GM19397 (cell line): ENCODE measurements around the gene FOXD2.
"Not testable (repeated sequence)": the region's sequence is repeated elsewhere in the genome, so short reads cannot be mapped to it uniquely, and the experiment has no call there.

Source experiments
- ATAC-seq: cut with Tn5 transposase; IDR thresholded peaks from one replicate; pipeline ENCODE4 v1.9.1; 2021; ENCODE audit warnings: mild to moderate bottlenecking, moderate library complexity; ENCODE audit not compliant: unreplicated experiment

Gene FOXD2

DNA sequence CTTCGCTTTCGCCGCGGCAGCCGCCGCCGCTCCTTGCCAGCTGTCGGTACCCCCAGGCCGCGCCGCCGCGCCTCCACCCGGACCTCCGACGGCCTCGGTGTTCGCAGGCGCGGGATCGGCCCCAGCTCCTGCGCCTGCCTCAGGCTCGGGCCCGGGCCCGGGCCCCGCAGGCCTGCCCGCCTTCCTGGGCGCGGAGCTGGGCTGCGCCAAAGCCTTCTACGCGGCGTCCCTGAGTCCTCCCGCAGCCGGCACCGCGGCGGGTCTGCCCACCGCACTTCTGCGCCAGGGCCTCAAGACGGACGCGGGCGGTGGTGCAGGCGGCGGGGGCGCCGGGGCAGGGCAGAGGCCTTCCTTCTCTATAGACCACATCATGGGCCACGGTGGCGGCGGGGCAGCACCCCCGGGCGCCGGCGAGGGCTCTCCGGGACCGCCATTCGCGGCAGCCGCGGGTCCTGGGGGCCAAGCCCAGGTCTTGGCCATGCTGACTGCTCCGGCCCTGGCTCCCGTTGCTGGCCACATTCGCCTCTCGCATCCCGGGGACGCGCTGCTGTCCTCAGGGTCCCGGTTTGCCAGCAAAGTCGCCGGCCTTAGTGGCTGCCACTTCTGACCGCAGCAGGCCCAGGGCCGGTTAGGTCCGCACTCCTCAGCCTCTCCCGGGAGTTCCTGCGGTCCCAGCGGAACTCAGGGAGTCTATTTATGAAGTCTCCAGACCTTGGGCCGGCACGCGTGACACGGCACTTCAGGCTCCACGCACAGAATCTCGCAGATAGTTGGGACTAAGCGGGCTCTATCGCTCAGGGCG, 1.4 kb downstream of the FOXD2 start:
- ATAC-seq, result no peak

GRCh38 chr1:47439819-47440598, 2.2 kb downstream of the FOXD2 start:
- ATAC-seq, result no peak

- no peak for ATAC-seq
These were observed 2.8 kb downstream of the FOXD2 start for GRCh38 chr1:47440599-47441081.

DNA sequence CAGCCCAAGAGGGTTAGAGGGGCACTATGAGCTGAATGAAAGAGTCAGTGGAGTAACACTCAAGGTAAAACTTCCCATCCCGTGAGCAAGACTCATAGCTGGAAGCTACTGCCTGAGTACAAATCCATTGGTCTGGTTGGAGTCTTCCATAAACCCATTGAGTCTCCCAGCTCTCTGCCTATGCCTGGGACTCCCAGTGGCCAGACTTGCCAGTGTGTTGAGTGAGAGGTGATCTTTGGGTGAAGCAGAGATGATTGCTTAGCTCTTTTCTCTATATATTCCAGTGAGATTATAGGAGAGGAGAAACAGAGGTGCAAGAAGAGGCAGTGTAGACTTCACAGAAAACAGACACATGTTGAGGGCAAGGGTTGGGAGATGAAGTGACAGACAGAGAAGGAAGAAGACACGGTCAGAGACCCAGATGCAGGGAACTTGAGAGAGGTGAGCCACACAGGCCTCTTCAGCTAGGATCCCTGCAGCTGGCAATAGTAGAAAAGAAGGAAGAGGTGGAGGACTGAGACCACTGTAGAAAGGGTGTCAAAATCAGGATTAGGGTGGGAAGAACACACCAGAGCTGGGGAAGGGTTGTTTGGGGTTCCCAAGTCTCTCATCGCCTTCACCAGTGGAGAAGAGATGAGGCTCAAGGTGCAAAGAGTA, 3.7 kb downstream of the FOXD2 start:
- ATAC-seq, result no peak

GRCh38 chr1:47442202-47442601, 4.4 kb downstream of the FOXD2 start:
- ATAC-seq, result no peak

DNA sequence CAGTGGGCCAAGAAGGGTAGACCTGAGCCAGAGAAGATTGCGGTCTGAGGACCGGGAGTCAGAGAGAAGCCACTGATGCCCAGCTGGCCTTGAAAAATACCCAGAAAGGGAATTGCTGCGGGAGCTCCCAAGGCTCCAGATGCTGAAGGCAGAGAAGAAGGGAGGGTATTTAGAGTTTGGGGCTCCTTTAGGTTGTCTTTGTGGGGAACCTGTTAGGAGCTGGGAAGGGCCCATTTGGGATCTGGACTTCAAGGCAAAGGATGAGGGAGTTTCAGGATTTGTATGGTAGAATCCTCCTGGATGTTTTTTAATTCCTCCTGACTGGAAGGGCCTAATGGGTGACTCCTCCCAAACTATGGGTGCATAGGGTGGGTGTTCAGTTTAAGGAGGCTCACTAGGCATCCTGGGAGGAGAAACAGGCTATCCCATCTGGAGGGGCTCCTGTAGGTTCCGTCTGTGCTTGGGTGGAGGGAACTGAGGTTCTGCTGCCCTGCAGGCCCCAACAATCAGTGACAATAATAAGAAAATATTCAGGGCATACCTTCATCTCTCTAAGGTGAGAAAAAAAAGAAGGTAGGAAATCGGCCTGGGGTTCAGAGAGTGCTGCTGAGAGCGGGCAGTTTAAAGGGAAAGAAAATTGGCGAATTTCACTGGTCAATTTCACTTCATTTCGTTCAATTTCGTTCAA, 5.1 kb downstream of the FOXD2 start:
- no peak for ATAC-seq

GRCh38 chr1:47443530-47444296, 5.9 kb downstream of the FOXD2 start:
- ATAC-seq, result no peak

DNA sequence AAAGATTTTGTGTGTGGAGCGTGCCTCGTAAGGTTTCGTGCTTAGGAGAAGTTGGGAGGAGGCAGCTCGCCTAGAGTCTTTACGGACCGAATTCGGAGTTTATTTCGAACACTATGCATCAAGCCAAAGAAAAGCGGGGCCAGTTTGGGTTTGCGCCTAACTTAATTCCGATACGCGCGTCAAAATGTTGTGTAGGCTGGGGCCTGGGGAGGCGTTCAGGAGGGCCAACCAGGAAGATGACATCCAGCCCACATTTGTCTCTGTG, 6.4 kb downstream of the FOXD2 start:
- no peak for ATAC-seq

- no peak for ATAC-seq
These were observed 7.0 kb downstream of the FOXD2 start for GRCh38 chr1:47444562-47445465.

DNA sequence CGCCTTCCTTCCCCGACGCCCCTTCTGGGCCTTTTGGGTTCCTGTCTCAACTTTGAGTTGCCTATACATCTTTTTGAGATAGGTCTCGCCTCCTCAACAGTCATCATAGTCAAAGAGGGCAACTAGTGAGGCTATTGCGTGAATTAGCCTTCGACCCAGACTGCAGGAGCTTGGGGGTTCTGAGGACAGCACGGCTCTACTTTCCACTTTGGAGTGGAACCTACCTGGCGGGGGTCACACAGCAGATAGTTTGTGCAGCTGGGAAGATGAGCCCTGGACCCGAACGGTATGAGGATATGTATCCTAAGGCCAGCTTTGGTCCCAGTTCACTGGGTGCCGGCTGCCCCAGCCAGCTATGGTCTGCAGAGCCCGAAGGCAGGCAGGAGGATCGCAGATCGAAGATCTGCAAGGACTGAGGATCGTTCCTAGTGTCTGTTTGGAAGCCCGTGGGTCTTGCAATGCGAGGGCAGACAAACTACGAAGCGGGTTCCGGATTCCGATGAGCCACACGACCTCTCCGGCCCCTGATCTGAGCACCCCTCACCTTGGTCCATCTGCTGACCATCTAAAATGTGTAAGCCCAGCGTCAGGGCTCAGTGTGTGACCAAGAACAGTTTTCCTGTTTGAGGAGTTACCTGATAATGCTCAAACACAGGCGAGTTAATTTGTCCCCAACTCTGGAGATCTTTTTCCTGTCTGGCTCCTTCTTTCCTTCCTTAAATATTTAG, 8.1 kb downstream of the FOXD2 start:
- ATAC-seq, result no peak

DNA sequence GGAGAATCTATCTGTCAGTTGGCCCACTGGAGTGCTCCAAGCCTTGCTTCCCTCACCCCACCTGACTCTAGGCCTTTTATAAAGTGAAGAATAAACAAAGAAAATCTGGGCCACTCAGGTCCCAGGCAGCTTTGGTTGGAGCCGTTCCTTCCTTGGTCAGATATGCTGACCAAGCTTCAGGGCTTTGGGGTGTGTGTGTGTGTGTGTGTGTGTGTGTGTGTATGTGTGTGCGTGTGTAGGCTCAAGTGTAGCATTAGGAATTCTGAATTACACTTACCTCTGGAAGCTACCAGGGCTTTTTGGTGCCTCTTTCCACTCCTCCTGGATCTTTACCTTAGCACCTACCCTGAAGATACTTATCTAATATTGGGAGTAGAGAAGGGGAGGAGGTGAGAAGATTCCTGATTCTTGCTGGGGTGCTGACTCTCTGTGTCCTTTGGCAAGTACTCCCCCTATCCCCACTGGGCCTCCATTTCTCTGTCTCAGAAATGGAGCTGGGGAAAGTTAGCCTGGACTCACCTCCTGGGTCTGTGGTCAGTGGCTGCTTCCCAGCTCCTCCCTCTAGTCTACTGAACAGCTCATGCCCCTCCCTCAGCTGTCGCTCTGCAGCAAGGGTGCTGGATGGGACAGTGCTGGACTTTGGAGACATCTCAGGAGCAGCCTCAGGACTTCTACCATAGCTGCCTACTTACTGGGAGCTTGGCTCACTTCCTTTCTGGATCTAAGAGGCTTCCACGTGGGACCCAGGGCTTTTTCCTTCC, 10.8 kb downstream of the FOXD2 start:
- no peak for ATAC-seq

DNA sequence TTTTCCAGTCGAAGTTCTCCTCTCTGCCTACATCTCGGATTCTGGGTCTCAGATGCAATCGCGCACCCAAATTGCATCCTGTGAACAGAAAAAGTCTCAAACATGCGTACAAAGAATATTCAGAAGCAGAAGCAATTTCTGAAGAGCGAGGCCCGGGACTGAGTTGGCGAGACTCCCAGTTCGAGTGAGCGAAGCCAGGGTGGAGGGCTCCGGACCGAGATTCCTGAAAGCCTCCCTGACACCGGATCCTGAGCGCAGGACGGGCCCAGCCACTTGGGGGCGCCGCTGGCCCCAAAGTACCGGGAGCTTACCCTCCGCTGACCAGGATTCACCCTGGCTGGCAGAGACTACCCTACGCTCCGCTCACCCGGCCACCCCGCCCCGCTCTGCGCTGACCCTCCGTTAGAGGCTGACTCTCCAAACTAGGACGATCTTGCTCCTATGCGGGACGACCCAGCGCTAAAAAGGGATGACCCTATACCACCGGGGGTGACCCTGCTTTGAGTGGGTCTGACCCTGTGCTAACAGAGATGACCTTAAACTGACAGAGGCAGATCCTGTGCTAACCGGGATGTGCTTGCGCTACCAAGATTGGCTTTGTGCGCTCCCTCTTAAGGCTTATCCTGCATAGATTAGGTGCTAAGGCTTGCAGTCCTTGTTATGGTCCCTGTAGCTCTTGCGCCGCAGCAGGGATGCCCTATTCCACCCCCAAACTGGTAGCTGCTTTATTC, 12.1 kb downstream of the FOXD2 start:
- no peak for ATAC-seq

DNA sequence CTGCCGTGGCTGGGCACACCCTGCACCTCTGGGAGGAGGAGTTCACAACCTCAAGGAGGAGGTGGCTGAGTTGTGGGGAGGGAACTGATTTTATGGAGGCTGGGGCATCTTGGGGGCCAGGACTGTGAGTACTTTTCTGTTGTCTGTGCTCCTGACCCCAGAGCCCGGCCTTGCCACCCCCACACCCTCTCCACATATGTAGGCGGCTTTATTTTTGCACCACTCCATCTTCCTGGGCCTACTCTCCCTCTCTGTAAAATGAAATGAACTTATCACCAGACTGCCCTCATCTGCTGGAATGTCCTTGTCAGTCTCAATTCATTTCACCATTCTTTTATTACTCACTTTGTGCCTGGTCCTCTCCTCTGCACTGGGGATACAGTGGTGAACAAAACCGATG, 12.8 kb downstream of the FOXD2 start:
- ATAC-seq, result no peak

DNA sequence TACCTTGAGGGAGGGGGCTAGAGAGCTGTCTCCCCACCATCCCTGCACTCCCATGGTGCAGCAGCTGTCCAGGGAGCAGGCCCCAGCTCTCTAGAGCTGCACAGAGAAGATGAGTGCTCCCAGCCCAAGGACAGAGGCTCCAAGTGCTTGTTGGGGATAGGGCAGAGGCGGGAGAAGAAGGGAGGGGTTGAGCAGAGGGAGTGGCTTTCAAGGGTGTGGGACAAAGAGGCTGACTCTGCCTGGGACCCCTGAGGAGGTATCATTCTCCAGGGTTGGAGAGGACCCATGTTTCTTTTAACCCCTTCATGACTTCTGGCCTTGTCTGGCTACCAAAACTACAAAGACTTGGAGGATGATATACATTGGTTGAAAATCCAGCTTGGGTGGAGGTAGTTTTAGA, 14.6 kb downstream of the FOXD2 start:
- no peak for ATAC-seq

GRCh38 chr1:47453910-47454309, 16.1 kb downstream of the FOXD2 start:
- not testable (repeated sequence) for ATAC-seq

- no peak for ATAC-seq
These were observed 18.4 kb downstream of the FOXD2 start for GRCh38 chr1:47456250-47456649.

GRCh38 chr1:47457547-47457946, 19.7 kb downstream of the FOXD2 start:
- not testable (repeated sequence) for ATAC-seq
